Progenitor cell of endocrine pancreas (in vitro differentiated cells): ENCODE data around the gene PLA2G2F. TPM values are rescaled to one million over a fixed set of nuclear protein-coding genes. Genes with fewer than 3 reads are reported as not detected.

ENCODE experiments used
- DNase-seq: peaks from one replicate; pipeline ENCODE4 v3.0.0; 2021; ENCODE audit warnings: low spot score; ENCODE audit not compliant: unreplicated experiment
- H3K27ac Mint-ChIP-seq: 2 replicates; pipeline ENCODE4 v1.8.0; 2021; ENCODE audit warnings: mild to moderate bottlenecking, moderate library complexity, mixed read lengths
- H3K27me3 Mint-ChIP-seq: 2 replicates; pipeline ENCODE4 v1.8.0; 2021; ENCODE audit warnings: mixed read lengths
- H3K36me3 Mint-ChIP-seq: 2 replicates; pipeline ENCODE4 v1.8.0; 2022; ENCODE audit warnings: mixed read lengths; ENCODE audit not compliant: insufficient read depth
- H3K4me1 Mint-ChIP-seq: 2 replicates; pipeline ENCODE4 v1.8.0; 2021; ENCODE audit warnings: low read depth, mixed read lengths
- H3K4me3 Mint-ChIP-seq: 2 replicates; pipeline ENCODE4 v1.8.0; 2021; ENCODE audit warnings: low read depth, mild to moderate bottlenecking, moderate library complexity, mixed read lengths
- H3K9me3 Mint-ChIP-seq: 2 replicates; pipeline ENCODE4 v1.8.0; 2021; ENCODE audit warnings: low read depth, mixed read lengths
- total RNA-seq: library from RNA; stranded (reverse); gene quantifications from 2 replicates; pipeline ENCODE4 v1.2.1, GENCODE V29; 2021
- TF ChIP-seq, protein P1 (sequence below): fragments of 200-600 bp; sonication (generic); IDR thresholded peaks from one replicate; pipeline ENCODE4 v1.5.0; 2021; ENCODE audit warnings: antibody characterized with exemption, mild to moderate bottlenecking; ENCODE audit not compliant: unreplicated experiment

Gene PLA2G2F
- total RNA-seq, 1 donor from 2014 or later: not detected

DNA sequence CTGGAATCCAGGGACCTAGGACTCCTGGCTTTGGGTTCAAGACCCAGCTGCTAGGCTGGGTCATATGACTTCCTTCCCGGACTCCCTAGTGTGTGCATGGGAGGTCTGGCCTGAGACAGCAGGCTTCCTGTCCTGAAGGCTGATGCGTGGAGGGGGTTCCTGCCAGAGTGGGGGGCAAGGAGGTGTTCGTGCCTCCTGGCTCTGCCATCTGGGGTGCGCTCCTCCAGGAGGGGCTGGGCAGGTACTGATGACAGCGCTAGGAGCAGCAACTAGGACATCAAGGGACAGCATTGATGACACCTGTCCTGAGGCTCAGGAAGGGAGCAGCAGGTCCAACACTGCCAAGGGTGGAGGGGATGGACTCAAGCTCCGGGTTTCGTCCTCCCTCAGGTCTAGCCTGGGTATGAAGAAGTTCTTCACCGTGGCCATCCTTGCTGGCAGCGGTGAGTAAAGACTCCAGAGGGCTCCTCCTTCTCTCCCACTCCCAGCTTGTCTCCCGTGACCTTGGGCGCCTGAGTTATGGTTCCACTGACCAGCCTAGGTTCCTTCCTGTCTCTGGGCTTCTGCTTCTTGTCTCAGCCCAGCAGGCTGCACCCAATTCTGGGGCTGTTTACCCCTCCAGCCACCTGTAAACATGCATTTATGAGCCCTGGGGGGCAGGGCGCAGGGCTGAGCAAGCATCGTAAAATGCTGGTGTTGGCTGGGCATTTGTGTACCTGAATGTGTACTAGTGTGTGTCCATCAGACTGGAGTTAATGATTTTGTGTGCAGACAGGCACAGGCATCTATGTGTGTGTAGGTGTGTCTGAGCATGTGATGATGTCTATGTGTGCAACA lies 871 bp downstream of the PLA2G2F start:
- Mint-ChIP-seq H3K9me3 (peaks cover 4% of the 10 kb centered on the region), H3K27me3 (peaks cover 17% of the 10 kb centered on the region), H3K4me3 (no peak overlapping the region), H3K4me1 (peaks cover 6% of the 10 kb centered on the region), H3K36me3 (no peaks in the 10 kb centered on the region), H3K27ac (no peak overlapping the region)
- TF ChIP-seq, protein P1, sequence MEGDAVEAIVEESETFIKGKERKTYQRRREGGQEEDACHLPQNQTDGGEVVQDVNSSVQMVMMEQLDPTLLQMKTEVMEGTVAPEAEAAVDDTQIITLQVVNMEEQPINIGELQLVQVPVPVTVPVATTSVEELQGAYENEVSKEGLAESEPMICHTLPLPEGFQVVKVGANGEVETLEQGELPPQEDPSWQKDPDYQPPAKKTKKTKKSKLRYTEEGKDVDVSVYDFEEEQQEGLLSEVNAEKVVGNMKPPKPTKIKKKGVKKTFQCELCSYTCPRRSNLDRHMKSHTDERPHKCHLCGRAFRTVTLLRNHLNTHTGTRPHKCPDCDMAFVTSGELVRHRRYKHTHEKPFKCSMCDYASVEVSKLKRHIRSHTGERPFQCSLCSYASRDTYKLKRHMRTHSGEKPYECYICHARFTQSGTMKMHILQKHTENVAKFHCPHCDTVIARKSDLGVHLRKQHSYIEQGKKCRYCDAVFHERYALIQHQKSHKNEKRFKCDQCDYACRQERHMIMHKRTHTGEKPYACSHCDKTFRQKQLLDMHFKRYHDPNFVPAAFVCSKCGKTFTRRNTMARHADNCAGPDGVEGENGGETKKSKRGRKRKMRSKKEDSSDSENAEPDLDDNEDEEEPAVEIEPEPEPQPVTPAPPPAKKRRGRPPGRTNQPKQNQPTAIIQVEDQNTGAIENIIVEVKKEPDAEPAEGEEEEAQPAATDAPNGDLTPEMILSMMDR: no peak
- no peak for DNase-seq

DNA sequence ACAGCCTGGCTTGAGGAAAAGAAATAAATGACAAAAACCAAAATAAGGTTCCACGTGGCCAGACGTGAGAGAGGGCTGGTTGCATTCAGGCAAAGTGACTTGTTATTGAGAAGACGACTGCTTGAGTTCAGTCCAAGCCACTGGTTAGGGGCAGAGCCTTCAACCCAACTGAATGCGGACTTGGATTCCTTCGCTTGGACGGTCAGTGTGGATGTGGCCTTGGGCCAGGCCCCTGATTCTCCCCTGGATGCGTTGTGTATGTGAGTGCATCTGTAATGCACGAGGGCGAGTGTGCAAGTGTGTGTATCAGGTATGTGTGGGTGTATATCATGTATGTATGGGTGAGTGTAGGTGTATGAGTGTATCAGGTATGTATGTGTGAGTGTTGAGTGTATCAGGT lies 1.9 kb downstream of the PLA2G2F start:
- no peak for DNase-seq
- H3K4me1 Mint-ChIP-seq: peaks cover 6% of the 10 kb centered on the region
- no peaks in the 10 kb centered on the region for H3K36me3 Mint-ChIP-seq
- TF ChIP-seq, protein P1: no peak
- no peak overlapping the region for H3K27ac Mint-ChIP-seq
- H3K27me3 Mint-ChIP-seq: peaks cover 17% of the 10 kb centered on the region
- no peak overlapping the region for H3K4me3 Mint-ChIP-seq
- H3K9me3 Mint-ChIP-seq: peaks cover 1% of the 10 kb centered on the region

DNA sequence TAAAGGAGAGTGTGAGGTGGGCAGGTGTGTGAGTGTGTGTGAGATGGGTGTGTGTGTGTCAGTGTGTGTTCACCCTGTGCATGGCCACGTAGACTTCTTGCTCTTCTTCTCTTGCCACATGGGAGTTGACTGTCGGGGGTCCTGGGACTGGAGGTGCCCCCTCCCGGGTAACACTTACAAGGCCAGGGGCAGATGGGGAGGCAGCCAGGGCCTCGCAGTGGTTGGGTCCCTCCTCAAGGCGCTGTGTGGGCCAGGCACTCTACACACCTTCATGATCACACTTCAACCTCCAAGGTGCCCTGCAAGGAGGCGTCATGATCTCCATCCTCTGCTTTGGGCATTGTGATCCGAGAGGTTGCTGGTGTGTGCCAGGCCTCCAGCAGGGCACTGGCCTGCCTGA lies 2.3 kb downstream of the PLA2G2F start:
- TF ChIP-seq, protein P1: no peak
- Mint-ChIP-seq H3K9me3 (no peaks in the 10 kb centered on the region), H3K4me1 (peaks cover 6% of the 10 kb centered on the region), H3K4me3 (no peak overlapping the region), H3K27me3 (peaks cover 17% of the 10 kb centered on the region), H3K27ac (no peak overlapping the region), H3K36me3 (no peaks in the 10 kb centered on the region)
- DNase-seq: no peak

DNA sequence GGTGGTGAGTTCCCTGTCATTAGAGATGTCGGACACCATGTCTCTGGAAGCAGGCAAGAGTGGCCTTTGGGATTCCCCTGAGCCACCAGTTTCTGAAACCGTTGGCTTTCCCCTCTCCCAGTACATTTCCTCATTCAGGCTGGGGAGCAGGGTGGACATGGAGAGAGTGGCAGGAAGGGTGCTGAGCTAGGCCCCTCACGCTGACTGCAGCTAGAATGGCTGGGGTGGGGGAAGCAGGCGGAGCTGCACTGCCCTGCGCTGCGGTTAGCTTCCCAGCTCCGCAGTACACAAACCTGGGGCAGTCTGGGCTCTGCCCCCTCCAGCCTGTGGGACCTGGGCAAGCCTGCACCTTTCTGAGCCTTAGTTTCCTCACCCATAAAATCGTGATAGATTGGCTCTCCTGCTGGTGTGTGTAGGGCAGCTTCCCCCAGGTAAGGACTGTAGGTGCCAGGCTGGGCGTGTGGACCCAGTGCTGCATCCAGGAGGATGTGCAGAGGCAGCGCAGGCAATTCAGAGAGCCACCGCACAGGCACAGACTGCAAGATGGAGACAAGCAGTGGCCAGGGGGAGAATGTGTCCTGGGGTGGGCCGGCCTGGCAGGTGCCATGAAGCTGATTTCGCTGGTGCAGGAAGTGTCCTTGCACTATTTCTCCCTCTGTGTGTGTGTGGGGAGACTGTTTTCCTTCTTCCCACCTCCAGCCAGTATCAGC lies 3.0 kb downstream of the PLA2G2F start:
- Mint-ChIP-seq H3K27ac (no peak overlapping the region), H3K9me3 (no peaks in the 10 kb centered on the region), H3K27me3 (peaks cover 20% of the 10 kb centered on the region), H3K4me1 (peaks cover 2% of the 10 kb centered on the region), H3K36me3 (no peaks in the 10 kb centered on the region), H3K4me3 (no peak overlapping the region)
- TF ChIP-seq, protein P1: no peak
- DNase-seq: no peak

DNA sequence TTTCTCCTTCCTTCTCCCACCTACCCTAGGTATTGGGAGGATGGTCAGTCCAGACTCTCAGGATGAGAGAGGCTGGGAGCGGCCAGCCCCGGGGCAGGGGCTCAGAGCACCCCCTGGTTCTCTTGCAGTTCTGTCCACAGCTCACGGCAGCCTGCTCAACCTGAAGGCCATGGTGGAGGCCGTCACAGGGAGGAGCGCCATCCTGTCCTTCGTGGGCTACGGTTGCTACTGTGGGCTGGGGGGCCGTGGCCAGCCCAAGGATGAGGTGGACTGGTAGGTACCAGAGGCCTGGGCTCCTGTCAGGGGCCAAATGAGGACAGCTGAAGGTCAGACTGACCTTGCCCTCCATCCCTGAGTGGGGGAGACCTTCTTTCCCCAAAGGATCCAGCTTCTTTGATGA lies 4.2 kb downstream of the PLA2G2F start:
- Mint-ChIP-seq H3K4me3 (no peak overlapping the region), H3K4me1 (no peaks in the 10 kb centered on the region), H3K27me3 (peaks cover 20% of the 10 kb centered on the region), H3K27ac (no peak overlapping the region), H3K9me3 (no peaks in the 10 kb centered on the region), H3K36me3 (no peaks in the 10 kb centered on the region)
- no peak for DNase-seq
- TF ChIP-seq, protein P1: no peak
